CD1c-positive myeloid dendritic cell (primary cell): ENCODE data around the gene RNF212.
"Not testable (repeated sequence)": the region's sequence is repeated elsewhere in the genome, so short reads cannot be mapped to it uniquely, and the experiment has no call there.

ENCODE experiments used
- DNase-seq: peaks from one replicate; pipeline ENCODE4 v3.0.0-alpha.2; 2016; ENCODE audit errors: extremely low spot score

Gene RNF212

GRCh38 chr4:1065732-1066131, 47.6 kb downstream of the RNF212 start:
- DNase-seq: no peak

GRCh38 chr4:1062419-1062818, 50.9 kb downstream of the RNF212 start:
- no peak for DNase-seq

GRCh38 chr4:1061760-1062159, 51.6 kb downstream of the RNF212 start:
- no peak for DNase-seq

GRCh38 chr4:1061056-1061700, 52.2 kb downstream of the RNF212 start:
- no peak for DNase-seq

GRCh38 chr4:1060621-1061020, 52.7 kb downstream of the RNF212 start:
- DNase-seq: no peak

- DNase-seq: no peak
Measured at GRCh38 chr4:1060121-1060520, 53.2 kb downstream of the RNF212 start.

GRCh38 chr4:1058997-1059665, 54.2 kb downstream of the RNF212 start:
- no peak for DNase-seq

GRCh38 chr4:1058198-1058996, 55.0 kb downstream of the RNF212 start:
- DNase-seq: no peak

GRCh38 chr4:1057403-1057745, 56.0 kb downstream of the RNF212 start:
- no peak for DNase-seq

GRCh38 chr4:1056671-1057402, 56.5 kb downstream of the RNF212 start:
- DNase-seq: no peak

- peak; percentile 76 for DNase-seq
Measured at GRCh38 chr4:1055721-1056590, 57.4 kb downstream of the RNF212 start.

- DNase-seq: not testable (repeated sequence)
Measured at GRCh38 chr4:1055243-1055701, 58.1 kb downstream of the RNF212 start.

- not testable (repeated sequence) for DNase-seq
Measured at GRCh38 chr4:1054696-1055242, 58.6 kb downstream of the RNF212 start.

GRCh38 chr4:1053891-1054290, 59.5 kb downstream of the RNF212 start:
- not testable (repeated sequence) for DNase-seq

- DNase-seq: no peak
Measured at GRCh38 chr4:1053080-1053661, 60.2 kb downstream of the RNF212 start.

- DNase-seq: no peak
Measured at GRCh38 chr4:1052231-1052671, 61.1 kb downstream of the RNF212 start.

GRCh38 chr4:1051472-1051871, 61.9 kb downstream of the RNF212 start:
- DNase-seq: no peak

GRCh38 chr4:1050486-1051213, 62.7 kb downstream of the RNF212 start:
- DNase-seq: no peak

GRCh38 chr4:1049591-1049905, 63.8 kb downstream of the RNF212 start:
- DNase-seq: no peak
